Activated T-cell treated with anti-CD3 and anti-CD28 coated beads for 48 hours (primary cell): Measurements from ENCODE around the gene SLC38A1.
A peak's percentile ranks its signal among the peaks of the same experiment; 100 is the strongest.

Source experiments
- DNase-seq: peaks from one replicate; pipeline ENCODE4 v3.0.0-alpha.2; 2020; ENCODE audit warnings: low read depth

The SLC38A1 gene

GRCh38 chr12:46230983-46231382 is 37.9 kb downstream of the SLC38A1 start:
- DNase-seq, result no peak

- DNase-seq, result no peak
Observed at GRCh38 chr12:46230306-46230705, 38.5 kb downstream of the SLC38A1 start.

- DNase-seq, result no peak
Observed at GRCh38 chr12:46227616-46228015, 41.2 kb downstream of the SLC38A1 start.

- DNase-seq, result no peak
Observed at GRCh38 chr12:46224386-46224785, 44.5 kb downstream of the SLC38A1 start.

- DNase-seq, result no peak
Observed at GRCh38 chr12:46223047-46223446, 45.8 kb downstream of the SLC38A1 start.

GRCh38 chr12:46222636-46223035 is 46.2 kb downstream of the SLC38A1 start:
- DNase-seq, result no peak

- no peak for DNase-seq
Observed at GRCh38 chr12:46221255-46222128, 47.4 kb downstream of the SLC38A1 start.

GRCh38 chr12:46219877-46220655 is 48.8 kb downstream of the SLC38A1 start:
- peak; percentile 47 for DNase-seq

GRCh38 chr12:46219132-46219876 is 49.5 kb downstream of the SLC38A1 start:
- DNase-seq, result no peak

- DNase-seq, result no peak
Observed at GRCh38 chr12:46218322-46219095, 50.3 kb downstream of the SLC38A1 start.

GRCh38 chr12:46217541-46218321 is 51.1 kb downstream of the SLC38A1 start:
- no peak for DNase-seq

- peak; percentile 70 for DNase-seq
Observed at GRCh38 chr12:46214668-46215436, 54.0 kb downstream of the SLC38A1 start.

GRCh38 chr12:46212108-46212982 is 56.5 kb downstream of the SLC38A1 start:
- no peak for DNase-seq

GRCh38 chr12:46210873-46211439 is 57.9 kb downstream of the SLC38A1 start:
- no peak for DNase-seq

GRCh38 chr12:46209914-46210872 is 58.6 kb downstream of the SLC38A1 start:
- peak; percentile 62 for DNase-seq

- no peak for DNase-seq
Observed at GRCh38 chr12:46209170-46209569, 59.7 kb downstream of the SLC38A1 start.

- DNase-seq, result no peak
Observed at GRCh38 chr12:46208370-46208769, 60.5 kb downstream of the SLC38A1 start.
